Liver (tissue), 9 donors: ENCODE data around the gene PITPNB. TPM values are rescaled to one million over a fixed set of nuclear protein-coding genes. Genes with fewer than 3 reads are reported as not detected.
A peak's percentile ranks its signal among the peaks of the same experiment; 100 is the strongest.

ENCODE experiments used
- DNase-seq: peaks from one replicate; pipeline ENCODE4 v3.0.0-alpha.2; 2017; ENCODE audit warnings: low spot score
- H3K27ac ChIP-seq, 2 donors: one replicate each; pipeline ENCODE4 v1.7.0; 2013; ENCODE audit warnings: inconsistent platforms in 2 of 2, low read length in 2 of 2, control low read depth in 1 of 2, low read depth in 1 of 2, mild to moderate bottlenecking in 1 of 2
- H3K27me3 ChIP-seq, 4 donors: one replicate each; pipeline versions ENCODE4 v1.6.1 to v1.7.0; 2013; ENCODE audit warnings: low read length in 3 of 4, inconsistent platforms in 1 of 4, mild to moderate bottlenecking in 1 of 4, moderate library complexity in 1 of 4; ENCODE audit not compliant: control insufficient read depth in 4 of 4, insufficient read depth in 4 of 4
- H3K36me3 ChIP-seq, 4 donors: one replicate each; pipeline versions ENCODE4 v1.6.1 to v1.7.0; 2013; ENCODE audit warnings: low read length in 3 of 4, mild to moderate bottlenecking in 3 of 4, low read depth in 1 of 4, moderate library complexity in 1 of 4; ENCODE audit not compliant: control insufficient read depth in 4 of 4, insufficient read depth in 3 of 4
- H3K4me1 ChIP-seq, 4 donors: one replicate each; pipeline versions ENCODE4 v1.6.1 to v1.7.0; 2013; ENCODE audit warnings: low read length in 3 of 4, mild to moderate bottlenecking in 3 of 4, moderate library complexity in 1 of 4; ENCODE audit not compliant: control insufficient read depth in 4 of 4, insufficient read depth in 4 of 4
- H3K4me3 ChIP-seq, 3 donors: one replicate each; pipeline versions ENCODE4 v1.6.1 to v1.7.0; 2013; ENCODE audit warnings: low read length in 3 of 3, control low read depth in 1 of 3, low read depth in 1 of 3, mild to moderate bottlenecking in 1 of 3
- H3K9ac ChIP-seq, 2 donors: one replicate each; pipeline ENCODE4 v1.7.0; 2013; ENCODE audit warnings: low read length in 2 of 2, mild to moderate bottlenecking in 2 of 2, moderate library complexity in 2 of 2, control low read depth in 1 of 2, low read depth in 1 of 2
- H3K9me3 ChIP-seq, 4 donors: one replicate each; pipeline versions ENCODE4 v1.6.1 to v1.7.0; 2013; ENCODE audit warnings: low read length in 3 of 4; ENCODE audit not compliant: control insufficient read depth in 4 of 4
- ATF3 ChIP-seq: IDR thresholded peaks from 2 replicates; pipeline ENCODE4 v1.6.1; 2016; ENCODE audit warnings: antibody characterized with exemption
- EGR1 ChIP-seq, 2 donors: IDR thresholded peaks; 2 replicates each; pipeline ENCODE4 v1.6.1; 2016 to 2018; ENCODE audit warnings: antibody characterized with exemption in 2 of 2, low read depth in 2 of 2
- FOXA1 ChIP-seq: IDR thresholded peaks from 2 replicates; pipeline ENCODE4 v1.6.1; 2016; ENCODE audit warnings: antibody characterized with exemption
- FOXA2 ChIP-seq: IDR thresholded peaks from 2 replicates; pipeline ENCODE4 v1.6.1; 2016; ENCODE audit warnings: antibody characterized with exemption
- GABPA ChIP-seq, 2 donors: IDR thresholded peaks in 1 of 2; conservative IDR thresholded peaks in 1 of 2; 2 replicates each; pipeline ENCODE4 v1.6.1; 2016; ENCODE audit warnings: antibody characterized with exemption in 2 of 2, mild to moderate bottlenecking in 1 of 2, moderate library complexity in 1 of 2
- HNF4A ChIP-seq, 2 donors: conservative IDR thresholded peaks; 2 replicates each; pipeline ENCODE4 v1.6.1; 2016; ENCODE audit warnings: antibody characterized with exemption in 2 of 2, mild to moderate bottlenecking in 2 of 2
- HNF4G ChIP-seq: IDR thresholded peaks from 2 replicates; pipeline ENCODE4 v1.6.1; 2016; ENCODE audit warnings: antibody characterized with exemption
- JUND ChIP-seq, 2 donors: IDR thresholded peaks; 2 replicates each; pipeline ENCODE4 v1.6.1; 2016; ENCODE audit warnings: antibody characterized with exemption in 2 of 2
- NR2F2 ChIP-seq: IDR thresholded peaks from 2 replicates; pipeline ENCODE4 v1.6.1; 2016; ENCODE audit warnings: antibody characterized with exemption
- RAD21 ChIP-seq, 2 donors: IDR thresholded peaks; 2 replicates each; pipeline ENCODE4 v1.6.1; 2016; ENCODE audit warnings: antibody characterized with exemption in 2 of 2, mild to moderate bottlenecking in 2 of 2
- REST ChIP-seq: IDR thresholded peaks from 2 replicates; pipeline ENCODE4 v1.6.1; 2016; ENCODE audit warnings: antibody characterized with exemption, mild to moderate bottlenecking
- RXRA ChIP-seq, 2 donors: IDR thresholded peaks; 2 replicates each; pipeline ENCODE4 v1.6.1; 2017 to 2018; ENCODE audit warnings: antibody characterized with exemption in 2 of 2, mild to moderate bottlenecking in 1 of 2
- SP1 ChIP-seq: IDR thresholded peaks from 2 replicates; pipeline ENCODE4 v1.6.1; 2018; ENCODE audit warnings: antibody characterized with exemption, mild to moderate bottlenecking
- TAF1 ChIP-seq: conservative IDR thresholded peaks from 2 replicates; pipeline ENCODE4 v1.6.1; 2016; ENCODE audit warnings: antibody characterized with exemption, mild to moderate bottlenecking
- YY1 ChIP-seq: IDR thresholded peaks from 2 replicates; pipeline ENCODE4 v1.6.1; 2016; ENCODE audit warnings: antibody characterized with exemption, mild to moderate bottlenecking
- ZBTB33 ChIP-seq: IDR thresholded peaks from 2 replicates; pipeline ENCODE4 v1.6.1; 2016; ENCODE audit warnings: antibody characterized with exemption
- WGBS: extraction: QIAGEN DNeasy Blood & Tissue Kit; methylation state at CpG from one replicate; pipeline ENCODE4 v1.1.7; 2013; 5-methylcytosine and 5-hydroxymethylcytosine counted together
- polyA plus RNA-seq, 2 donors: library from polyadenylated mRNA; stranded (reverse) in 1 of 2; unstranded in 1 of 2; fragments of 200-250 nt in 1 of 2; fragments of >200 nt in 1 of 2; fragmentation: Nextera tagmentation in 1 of 2; extraction: Ambion mirVana in 1 of 2; gene quantifications; one replicate each; pipeline versions ENCODE4 v1.2.1 to v1.2.3, GENCODE V29; 2013 to 2015
- total RNA-seq, 2 donors: library from RNA; depleted of rRNA; stranded (reverse); fragments of >200 nt; gene quantifications; one replicate each; pipeline ENCODE4 v1.2.3, GENCODE V29; 2014
- TF ChIP-seq, protein P1 (sequence below): IDR thresholded peaks from 2 replicates; pipeline ENCODE4 v1.6.1; 2016; ENCODE audit warnings: antibody characterized with exemption
- TF ChIP-seq, protein P2 (sequence below): fragments of 150-350 bp; IDR thresholded peaks from 2 replicates; pipeline ENCODE4 v1.5.1; 2017; ENCODE audit warnings: improper control_type of control experiment, low read depth, low read length; ENCODE audit not compliant: missing input control
- donor health status: healthy.
- donor health status: healthy.
- donor health status: healthy.
- donor health status: healthy.
- donor health status: healthy.

The PITPNB gene
- total and polyA plus RNA-seq, 4 donors, result 18.4 to 57.4 (median 34.4) TPM

DNA sequence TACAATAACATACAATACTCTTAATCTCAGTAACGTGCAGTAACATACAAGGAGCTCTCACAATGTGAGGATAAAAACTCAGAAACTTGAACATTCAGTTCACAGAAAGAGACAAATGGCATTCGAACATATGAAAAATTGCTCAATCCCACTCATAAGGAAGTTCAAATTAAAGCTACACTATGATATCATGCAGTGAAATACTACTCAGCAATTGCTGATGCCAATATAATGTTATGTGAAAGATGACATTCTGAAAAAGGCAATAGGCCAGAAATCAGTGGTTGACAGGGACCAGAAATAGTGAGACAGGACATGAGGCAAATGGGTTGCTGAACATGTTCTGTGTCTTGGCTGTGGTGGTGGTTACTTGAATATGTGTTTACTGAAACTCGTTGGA lies 33.7 kb upstream of the PITPNB start:
- H3K27me3 ChIP-seq, result no peaks in the 10 kb centered on the region
- H3K36me3 ChIP-seq, result no peaks in the 10 kb centered on the region
- WGBS, result 59% methylated on average over 3 of the region's 3 CpGs
- no peak overlapping the region for H3K9ac ChIP-seq
- TF ChIP-seq ATF3, result no peak
- no peak for TF ChIP-seq RAD21 (IDR thresholded peaks at IDR 0.05)
- no peak for TF ChIP-seq RXRA (IDR thresholded peaks at IDR 0.05)
- no peak for TF ChIP-seq YY1
- TF ChIP-seq FOXA2, result no peak
- no peak for TF ChIP-seq TAF1
- DNase-seq, result no peak
- H3K27ac ChIP-seq, result peak overlapping the region; percentile 6 to 40
- H3K9me3 ChIP-seq, result no peaks in the 10 kb centered on the region
- H3K4me1 ChIP-seq, result peaks cover 5 to 25% (median 17%) of the 10 kb centered on the region in 4 donors
- no peak overlapping the region for H3K4me3 ChIP-seq

DNA sequence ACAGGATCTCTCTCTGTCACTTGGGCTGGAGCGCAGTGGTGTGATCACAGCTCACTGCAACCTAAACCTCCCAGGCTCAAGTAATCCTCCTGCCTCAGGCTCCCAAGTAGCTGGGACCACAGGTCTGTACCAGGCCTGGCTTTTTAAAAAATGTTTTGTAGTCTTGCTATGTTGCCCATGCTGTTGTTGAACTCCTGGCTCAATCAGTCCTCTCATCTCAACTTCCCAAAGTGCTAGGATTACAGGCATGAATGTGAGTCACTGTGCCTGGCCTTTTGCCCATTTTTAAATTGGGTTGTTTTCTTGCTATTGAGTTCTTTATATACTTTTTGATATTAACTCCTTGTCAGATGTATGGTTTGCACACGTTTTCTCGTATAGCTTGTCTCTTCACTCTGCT lies 33.0 kb upstream of the PITPNB start:
- 92% methylated on average over 3 of the region's 3 CpGs for WGBS
- H3K9ac ChIP-seq, result no peak overlapping the region
- no peaks in the 10 kb centered on the region for H3K9me3 ChIP-seq
- H3K27ac ChIP-seq, result peak overlapping the region; percentile 40 to 66
- H3K4me3 ChIP-seq, result no peak overlapping the region
- no peaks in the 10 kb centered on the region for H3K36me3 ChIP-seq
- peak; percentile 12 for TF ChIP-seq YY1
- TF ChIP-seq HNF4G, result no peak
- no peak for TF ChIP-seq GABPA (IDR thresholded peaks at IDR 0.05 in 1 of 2, conservative IDR thresholded peaks at IDR 0.05 in 1 of 2)
- TF ChIP-seq ATF3, result peak; percentile 29
- peak; percentile 63 to 71 for TF ChIP-seq JUND (IDR thresholded peaks at IDR 0.05)
- no peak for TF ChIP-seq SP1
- TF ChIP-seq, protein P1, sequence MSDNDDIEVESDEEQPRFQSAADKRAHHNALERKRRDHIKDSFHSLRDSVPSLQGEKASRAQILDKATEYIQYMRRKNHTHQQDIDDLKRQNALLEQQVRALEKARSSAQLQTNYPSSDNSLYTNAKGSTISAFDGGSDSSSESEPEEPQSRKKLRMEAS, result no peak
- no peak for TF ChIP-seq FOXA1
- TF ChIP-seq TAF1, result no peak
- TF ChIP-seq RAD21 (IDR thresholded peaks at IDR 0.05), result no peak
- H3K4me1 ChIP-seq, result peaks cover 5 to 26% (median 17%) of the 10 kb centered on the region in 4 donors
- no peaks in the 10 kb centered on the region for H3K27me3 ChIP-seq
- DNase-seq, result no peak

- 41% methylated on average over 3 of the region's 3 CpGs for WGBS
- H3K9ac ChIP-seq, result peak overlapping the region in 1 of 2 donors; percentile 65
- H3K4me3 ChIP-seq, result no peak overlapping the region
- no peaks in the 10 kb centered on the region for H3K9me3 ChIP-seq
- H3K27me3 ChIP-seq, result no peaks in the 10 kb centered on the region
- peak overlapping the region; percentile 34 to 66 for H3K27ac ChIP-seq
- TF ChIP-seq HNF4G (peak; percentile 50), HNF4A (conservative IDR thresholded peaks at IDR 0.05) (peak; percentile 76 to 78), JUND (IDR thresholded peaks at IDR 0.05) (peak; percentile 70 to 91), ZBTB33 (peak; percentile 64), SP1 (peak; percentile 74), GABPA (IDR thresholded peaks at IDR 0.05 in 1 of 2, conservative IDR thresholded peaks at IDR 0.05 in 1 of 2) (peak in 1 of 2 donors; percentile 27), ATF3 (no peak), TAF1 (no peak), RAD21 (IDR thresholded peaks at IDR 0.05) (peak; percentile 37 to 43), NR2F2 (peak; percentile 17), REST (peak; percentile 66), FOXA1 (peak; percentile 46), EGR1 (IDR thresholded peaks at IDR 0.05; ENCODE audit: low read depth in 2 of 2) (peak; percentile 21 to 80), RXRA (IDR thresholded peaks at IDR 0.05) (peak; percentile 65 to 83), YY1 (peak; percentile 59), FOXA2 (peak; percentile 73)
- TF ChIP-seq, protein P1, result peak; percentile 46
- TF ChIP-seq, protein P2, sequence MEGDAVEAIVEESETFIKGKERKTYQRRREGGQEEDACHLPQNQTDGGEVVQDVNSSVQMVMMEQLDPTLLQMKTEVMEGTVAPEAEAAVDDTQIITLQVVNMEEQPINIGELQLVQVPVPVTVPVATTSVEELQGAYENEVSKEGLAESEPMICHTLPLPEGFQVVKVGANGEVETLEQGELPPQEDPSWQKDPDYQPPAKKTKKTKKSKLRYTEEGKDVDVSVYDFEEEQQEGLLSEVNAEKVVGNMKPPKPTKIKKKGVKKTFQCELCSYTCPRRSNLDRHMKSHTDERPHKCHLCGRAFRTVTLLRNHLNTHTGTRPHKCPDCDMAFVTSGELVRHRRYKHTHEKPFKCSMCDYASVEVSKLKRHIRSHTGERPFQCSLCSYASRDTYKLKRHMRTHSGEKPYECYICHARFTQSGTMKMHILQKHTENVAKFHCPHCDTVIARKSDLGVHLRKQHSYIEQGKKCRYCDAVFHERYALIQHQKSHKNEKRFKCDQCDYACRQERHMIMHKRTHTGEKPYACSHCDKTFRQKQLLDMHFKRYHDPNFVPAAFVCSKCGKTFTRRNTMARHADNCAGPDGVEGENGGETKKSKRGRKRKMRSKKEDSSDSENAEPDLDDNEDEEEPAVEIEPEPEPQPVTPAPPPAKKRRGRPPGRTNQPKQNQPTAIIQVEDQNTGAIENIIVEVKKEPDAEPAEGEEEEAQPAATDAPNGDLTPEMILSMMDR, result no peak
- peaks cover 5 to 26% (median 17%) of the 10 kb centered on the region in 4 donors for H3K4me1 ChIP-seq
- no peak for DNase-seq
- H3K36me3 ChIP-seq, result no peaks in the 10 kb centered on the region
Observed at GRCh38 chr22:27949421-27949820, 30.4 kb upstream of the PITPNB start.
